Heart left ventricle (tissue), 16 donors: ENCODE measurements around the gene USP7. TPM values are rescaled to one million over a fixed set of nuclear protein-coding genes. Genes with fewer than 3 reads are reported as not detected.

Experiments used
- ATAC-seq, 4 donors: fragments of 200-7000 bp; cut with Tn5 transposase; one replicate each; pipeline ENCODE4 v1.9.1; 2020 to 2022; ENCODE audit warnings: moderate library complexity in 4 of 4, mild to moderate bottlenecking in 3 of 4, moderate number of reproducible peaks in 1 of 4
- DNase-seq, 5 donors: peaks; one replicate each; pipeline ENCODE4 v3.0.0-alpha.2; 2020
- H3K27ac ChIP-seq, 12 donors: fragments of 200-600 bp; sonication (generic) in 4 of 12; one replicate each; pipeline versions ENCODE4 v1.5.0 to v1.8.0; 2016 to 2022; ENCODE audit warnings: mild to moderate bottlenecking in 2 of 12
- H3K27me3 ChIP-seq, 9 donors: fragments of 200-600 bp; sonication (generic) in 2 of 9; one replicate each; pipeline versions ENCODE4 v1.5.1 to v1.8.0; 2016 to 2022; ENCODE audit warnings: mild to moderate bottlenecking in 3 of 9
- H3K36me3 ChIP-seq, 9 donors: fragments of 200-600 bp; sonication (generic) in 2 of 9; one replicate each; pipeline versions ENCODE4 v1.5.0 to v1.8.0; 2018 to 2022; ENCODE audit warnings: mild to moderate bottlenecking in 2 of 9
- H3K4me1 ChIP-seq, 12 donors: fragments of 200-600 bp; sonication (generic) in 4 of 12; one replicate each; pipeline versions ENCODE4 v1.5.0 to v1.8.0; 2016 to 2022; ENCODE audit warnings: mild to moderate bottlenecking in 3 of 12
- H3K4me3 ChIP-seq, 12 donors: fragments of 200-600 bp; sonication (generic) in 4 of 12; one replicate each; pipeline versions ENCODE4 v1.5.0 to v1.8.0; 2017 to 2022; ENCODE audit warnings: mild to moderate bottlenecking in 9 of 12, moderate library complexity in 4 of 12
- H3K9me3 ChIP-seq, 12 donors: fragments of 200-600 bp; sonication (generic) in 4 of 12; one replicate each; pipeline versions ENCODE4 v1.5.0 to v1.8.0; 2016 to 2022; ENCODE audit warnings: mild to moderate bottlenecking in 1 of 12
- POLR2A ChIP-seq, 2 donors: fragments of 450-650 bp; IDR thresholded peaks; one replicate each; pipeline ENCODE4 v1.6.1; 2017; ENCODE audit warnings: antibody characterized with exemption in 2 of 2, mild to moderate bottlenecking in 2 of 2, moderate library complexity in 2 of 2
- whole genome bisulfite sequencing, 4 donors: extraction: QIAGEN DNeasy Blood & Tissue Kit in 2 of 4; methylation state at CpG; one replicate each; pipeline versions ENCODE4 v1.1.5 to v1.1.7; 2013 to 2018; 5-methylcytosine and 5-hydroxymethylcytosine counted together
- intact Hi-C, 10 donors: fragments of 100-400 bp; cut with DNase I; formaldehyde crosslinking; loops; one replicate each; pipeline versions ENCODE4 v1.11.1 to v1.14.2; 2022
- polyA plus RNA-seq, 2 donors: library from polyadenylated mRNA; stranded (reverse); fragments of 200-250 nt; gene quantifications; one replicate each; pipeline ENCODE4 v1.2.3, GENCODE V29; 2013
- total RNA-seq, 9 donors: library from RNA; depleted of rRNA in 2 of 9; stranded (reverse); fragments of >200 nt in 2 of 9; fragmentation: NEBNext Ultra II Directional in 3 of 9; extraction: Animal tissue kit (Norgen Biotek cat#: 25700) in 3 of 9; gene quantifications; one replicate each; pipeline versions ENCODE4 v1.1.0 to v1.2.4, GENCODE V29; 2016 to 2023
- TF ChIP-seq, protein P1 (sequence below), 12 donors: fragments of 200-600 bp; sonication (generic) in 4 of 12; IDR thresholded peaks; one replicate each; pipeline versions ENCODE4 v1.5.0 to v1.8.0; 2018 to 2022; ENCODE audit warnings: antibody characterized with exemption in 12 of 12, mild to moderate bottlenecking in 5 of 12
- donor health status: ischemic (EF 13 %, LVEDD 7.1; RV severe dilation, severe dysfunction).
- donor health status: healthy with polysubstance abuse.
- donor health status: DM: no; HTN: yes; CAD: no.
- donor health status: DM: no; HTN: no; CAD: no.
- donor health status: ischemic (EF 25% LVEDD 6.9; RV normal size, moderate dysfunction).
- donor health status: ischemic (EF 25% LVEDD 5.7; RV mildly dilated, moderate dysfunction).
- donor health status: healthy.
- donor health status: DM: yes; HTN: yes; CAD: no.
- donor health status: ischemic (EF 35%, LVEDD 5.7; RV mildly dilated, moderate dysfunction).
- donor health status: nonischemic (EF 11% LVEDD 7.7; RV severe dilation, severe dysfunction).
- donor health status: DM: yes; HTN: yes; CAD: no.
- donor health status: PGD.
- donor health status: ischemic (EF 29% LVEDD 5.4; RV normal size, mild dysfunction).
- donor health status: nonischemic (EF 23%, LVEDD 6.1; RV moderate dilation, normal function).

USP7 gene
- total and polyA plus RNA-seq, 11 donors: 20.3 to 86.5 (median 66.2) TPM

GRCh38 chr16:8865145-8865882, 98.4 kb downstream of the USP7 start:
- WGBS, 4 donors: 84 to 87% (median 86%) methylated on average over 12 to 14 of the region's 14 CpGs
- no peak for DNase-seq
- Histone ChIP-seq H3K9me3 (no peaks in the 10 kb centered on the region), H3K4me1 (peaks cover 0 to 89% (median 63%) of the 10 kb centered on the region in 12 donors), H3K36me3 (no peaks in the 10 kb centered on the region), H3K27me3 (no peaks in the 10 kb centered on the region), H3K4me3 (peak overlapping the region in 3 of 12 donors; percentile 30 to 80 (median 77)), H3K27ac (peak overlapping the region in 11 of 12 donors; percentile 52 to 95 (median 90))
- intact Hi-C loops: loop anchor here in 5 of 10 donors (5.0 kb wide), 1 partner anchor 68 kb away; the partner anchor contains the start of genes PMM2 (in 5 of the 5) and TMEM186 (in 5 of the 5)
- no peak for ATAC-seq
- no peak for TF ChIP-seq POLR2A (IDR thresholded peaks at IDR 0.05)
- TF ChIP-seq, protein P1, sequence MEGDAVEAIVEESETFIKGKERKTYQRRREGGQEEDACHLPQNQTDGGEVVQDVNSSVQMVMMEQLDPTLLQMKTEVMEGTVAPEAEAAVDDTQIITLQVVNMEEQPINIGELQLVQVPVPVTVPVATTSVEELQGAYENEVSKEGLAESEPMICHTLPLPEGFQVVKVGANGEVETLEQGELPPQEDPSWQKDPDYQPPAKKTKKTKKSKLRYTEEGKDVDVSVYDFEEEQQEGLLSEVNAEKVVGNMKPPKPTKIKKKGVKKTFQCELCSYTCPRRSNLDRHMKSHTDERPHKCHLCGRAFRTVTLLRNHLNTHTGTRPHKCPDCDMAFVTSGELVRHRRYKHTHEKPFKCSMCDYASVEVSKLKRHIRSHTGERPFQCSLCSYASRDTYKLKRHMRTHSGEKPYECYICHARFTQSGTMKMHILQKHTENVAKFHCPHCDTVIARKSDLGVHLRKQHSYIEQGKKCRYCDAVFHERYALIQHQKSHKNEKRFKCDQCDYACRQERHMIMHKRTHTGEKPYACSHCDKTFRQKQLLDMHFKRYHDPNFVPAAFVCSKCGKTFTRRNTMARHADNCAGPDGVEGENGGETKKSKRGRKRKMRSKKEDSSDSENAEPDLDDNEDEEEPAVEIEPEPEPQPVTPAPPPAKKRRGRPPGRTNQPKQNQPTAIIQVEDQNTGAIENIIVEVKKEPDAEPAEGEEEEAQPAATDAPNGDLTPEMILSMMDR (IDR thresholded peaks at IDR 0.05): no peak

DNA sequence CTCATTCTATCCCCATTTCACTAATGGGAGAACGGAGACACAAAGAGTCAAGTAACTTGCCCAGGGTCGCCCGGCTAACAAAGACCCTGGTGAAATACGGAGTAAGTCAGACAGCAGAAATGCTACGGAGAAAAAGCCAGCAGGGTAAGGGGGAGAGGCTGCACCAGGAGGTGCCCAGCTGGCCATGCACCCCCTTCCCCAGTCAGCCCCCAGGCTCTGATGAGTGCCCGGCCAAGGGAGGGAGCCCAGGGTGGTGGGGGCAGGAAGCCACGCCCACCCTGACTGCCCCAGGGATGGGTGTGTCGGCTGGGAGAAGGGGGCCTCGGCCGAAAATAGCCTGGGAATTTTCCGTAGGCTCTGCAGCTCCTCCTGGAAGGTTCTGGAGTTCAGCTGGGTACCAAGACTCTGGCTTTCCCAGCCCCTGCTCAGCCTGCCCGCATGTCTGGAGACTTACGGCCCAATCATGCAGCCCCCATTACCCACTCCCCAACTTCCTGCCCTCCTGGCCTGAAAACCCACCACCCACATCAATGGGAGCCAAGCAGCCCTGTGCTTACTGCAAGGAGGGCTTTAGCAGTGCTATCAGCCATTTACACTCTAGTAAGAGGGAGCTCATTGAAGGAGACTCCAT, 99.1 kb downstream of the USP7 start:
- H3K36me3 ChIP-seq: no peaks in the 10 kb centered on the region
- ATAC-seq (no peak), DNase-seq (peak in 1 of 5 donors; percentile 57)
- no peak for TF ChIP-seq POLR2A (IDR thresholded peaks at IDR 0.05)
- TF ChIP-seq, protein P1 (IDR thresholded peaks at IDR 0.05): no peak
- H3K27ac ChIP-seq: peak overlapping the region in 11 of 12 donors; percentile 52 to 95 (median 90)
- H3K27me3 ChIP-seq: no peaks in the 10 kb centered on the region
- intact Hi-C loops: loop anchor here in 5 of 10 donors (5.0 kb wide), 1 partner anchor 67 kb away; the partner anchor contains the start of genes PMM2 (in 5 of the 5) and TMEM186 (in 5 of the 5)
- H3K4me3 ChIP-seq: peak overlapping the region in 3 of 12 donors; percentile 2 to 30 (median 18)
- H3K4me1 ChIP-seq: peaks cover 0 to 94% (median 64%) of the 10 kb centered on the region in 12 donors
- 27 to 41% (median 35%) methylated on average over 13 of the region's 13 CpGs for WGBS, 4 donors
- H3K9me3 ChIP-seq: no peaks in the 10 kb centered on the region

DNA sequence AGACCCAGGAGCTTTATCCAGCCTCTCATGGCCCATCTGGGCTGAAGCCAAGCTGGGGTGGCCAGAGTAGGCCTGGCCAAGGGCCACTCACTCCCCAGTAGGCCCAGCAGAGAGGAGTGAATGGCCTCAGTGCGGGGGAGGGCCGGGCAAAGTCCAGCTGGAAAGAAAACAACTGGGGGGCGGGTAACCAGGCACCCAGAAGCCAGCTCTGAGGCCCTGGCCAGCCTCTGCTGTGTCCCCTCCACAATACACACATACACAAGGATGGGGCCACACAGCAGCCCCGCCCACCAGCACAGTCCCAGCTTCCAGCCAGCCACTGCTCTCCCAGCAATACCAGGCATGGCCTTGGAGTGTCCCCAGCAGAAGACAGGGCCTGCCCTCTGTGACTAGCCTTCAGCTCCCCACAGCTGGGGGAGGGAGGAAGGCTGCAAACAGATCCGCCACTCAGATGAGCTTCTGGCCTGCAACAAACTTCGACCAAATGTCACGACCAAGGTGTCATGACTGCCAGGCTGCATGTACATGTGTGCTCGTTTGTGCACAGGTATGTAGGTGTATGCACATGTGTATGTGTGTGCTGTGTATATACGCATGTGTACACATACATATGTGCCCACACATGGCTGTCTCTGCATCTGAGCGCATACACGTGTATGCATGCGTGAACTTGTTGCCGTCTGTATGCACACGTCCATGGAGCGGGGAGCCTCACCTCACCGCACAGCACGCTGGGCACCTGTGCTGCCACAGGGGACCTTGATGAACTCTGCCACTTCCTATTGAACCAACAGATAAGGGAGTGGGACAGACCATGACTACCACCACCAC, 99.9 kb downstream of the USP7 start:
- 60 to 78% (median 64%) methylated on average over 8 to 17 of the region's 17 CpGs for WGBS, 4 donors
- intact Hi-C loops: no loop called here
- TF ChIP-seq, protein P1 (IDR thresholded peaks at IDR 0.05): peak in 2 of 12 donors; percentile 14 to 23
- no peak for TF ChIP-seq POLR2A (IDR thresholded peaks at IDR 0.05)
- DNase-seq (peak in 2 of 5 donors; percentile 66 to 67), ATAC-seq (peak in 3 of 4 donors; percentile 27 to 56 (median 32))
- Histone ChIP-seq H3K27ac (peak overlapping the region in 11 of 12 donors; percentile 52 to 95 (median 90)), H3K4me1 (peaks cover 0 to 89% (median 58%) of the 10 kb centered on the region in 12 donors), H3K4me3 (peak overlapping the region in 3 of 12 donors; percentile 2 to 18 (median 13)), H3K36me3 (peaks cover 0 to 7% (median 2%) of the 10 kb centered on the region in 9 donors), H3K9me3 (no peaks in the 10 kb centered on the region), H3K27me3 (no peaks in the 10 kb centered on the region)
